GM21528 (cell line): ENCODE results near the gene MCC.

Experiments
- ATAC-seq: cut with Tn5 transposase; IDR thresholded peaks from one replicate; pipeline ENCODE4 v1.9.1; 2021; ENCODE audit warnings: mild to moderate bottlenecking, moderate library complexity; ENCODE audit not compliant: unreplicated experiment, low FRiP score

Gene MCC

DNA sequence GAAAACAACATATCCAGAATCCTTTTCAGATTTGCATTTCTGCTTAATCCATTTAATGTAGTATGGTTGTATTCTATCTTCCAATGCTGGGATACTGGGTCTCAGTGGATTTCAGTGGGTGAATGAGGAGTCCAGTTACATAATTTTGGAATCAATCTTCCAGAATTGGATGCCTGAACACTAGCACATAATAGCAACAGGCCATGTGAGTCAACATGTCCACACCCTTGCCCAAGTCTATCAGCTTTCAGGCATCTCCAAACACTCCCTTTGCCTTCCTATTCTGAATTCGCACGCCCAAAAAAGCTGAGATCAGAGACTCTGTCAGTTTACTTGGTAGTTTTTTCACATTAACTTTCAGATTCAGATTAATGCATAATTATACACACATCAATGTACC, 256.0 kb downstream of the MCC start:
- no peak for ATAC-seq

GRCh38 chr5:113231653-113232000, 256.6 kb downstream of the MCC start:
- no peak for ATAC-seq

DNA sequence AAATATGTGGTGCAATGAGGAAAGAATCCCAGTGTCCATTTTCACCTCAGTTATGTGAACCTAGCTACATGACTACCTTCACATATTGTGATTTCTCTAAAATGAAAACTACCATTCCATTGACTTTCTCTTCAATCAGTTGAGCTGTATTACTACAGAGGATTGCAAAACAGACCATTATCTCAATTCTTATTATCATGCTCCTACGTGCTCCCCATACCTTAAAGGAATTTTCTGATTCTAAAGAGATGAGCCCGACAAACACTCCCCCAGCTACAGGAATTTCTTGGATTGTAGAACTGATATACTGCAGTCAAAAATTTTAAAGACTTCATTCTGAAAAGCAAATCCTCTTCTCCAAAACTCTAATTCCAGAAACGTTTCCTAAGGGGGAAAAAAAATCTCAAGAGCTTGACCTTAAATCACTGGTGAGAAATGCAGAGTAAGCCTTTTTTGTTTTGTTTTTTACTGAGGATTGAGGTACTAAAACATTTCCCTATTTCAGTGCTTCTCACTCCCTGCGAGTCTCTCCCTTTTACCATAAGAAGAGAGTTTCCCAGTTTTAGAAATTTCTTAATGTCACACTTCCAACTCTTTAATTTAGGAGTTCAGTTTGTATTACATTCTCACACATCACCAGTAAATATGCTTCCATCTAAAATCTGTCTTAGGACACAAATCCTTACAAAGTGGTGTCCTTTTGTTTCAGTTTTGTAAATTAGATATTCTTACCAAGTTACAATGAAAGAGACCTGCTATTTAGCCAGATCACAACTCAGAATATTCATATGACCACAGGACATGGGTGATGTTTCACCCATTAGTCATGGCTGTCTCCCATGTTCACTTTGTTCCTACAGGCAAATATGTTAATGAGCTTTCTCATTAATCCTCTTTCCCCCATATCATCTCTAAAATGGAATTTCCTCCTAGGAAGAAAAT, 257.3 kb downstream of the MCC start:
- no peak for ATAC-seq

DNA sequence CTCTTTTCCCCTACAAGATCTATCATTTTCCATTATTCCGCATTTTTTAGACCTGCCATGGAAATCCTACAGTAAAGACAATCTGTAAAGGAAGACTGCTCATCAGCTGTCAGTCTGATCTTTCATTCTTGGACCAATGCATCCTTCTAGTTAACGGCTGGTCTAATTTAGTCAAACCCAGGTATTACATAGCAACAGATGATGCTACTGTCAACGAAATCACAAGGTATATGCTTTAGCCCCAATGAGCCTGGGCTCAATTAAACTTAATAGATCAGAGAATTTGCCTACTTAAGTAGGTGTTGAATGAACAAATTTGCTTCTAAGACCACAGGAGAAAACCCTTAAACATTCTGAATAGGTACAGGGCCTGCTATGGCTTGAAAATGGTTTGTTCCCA, 260.5 kb downstream of the MCC start:
- ATAC-seq = no peak

DNA sequence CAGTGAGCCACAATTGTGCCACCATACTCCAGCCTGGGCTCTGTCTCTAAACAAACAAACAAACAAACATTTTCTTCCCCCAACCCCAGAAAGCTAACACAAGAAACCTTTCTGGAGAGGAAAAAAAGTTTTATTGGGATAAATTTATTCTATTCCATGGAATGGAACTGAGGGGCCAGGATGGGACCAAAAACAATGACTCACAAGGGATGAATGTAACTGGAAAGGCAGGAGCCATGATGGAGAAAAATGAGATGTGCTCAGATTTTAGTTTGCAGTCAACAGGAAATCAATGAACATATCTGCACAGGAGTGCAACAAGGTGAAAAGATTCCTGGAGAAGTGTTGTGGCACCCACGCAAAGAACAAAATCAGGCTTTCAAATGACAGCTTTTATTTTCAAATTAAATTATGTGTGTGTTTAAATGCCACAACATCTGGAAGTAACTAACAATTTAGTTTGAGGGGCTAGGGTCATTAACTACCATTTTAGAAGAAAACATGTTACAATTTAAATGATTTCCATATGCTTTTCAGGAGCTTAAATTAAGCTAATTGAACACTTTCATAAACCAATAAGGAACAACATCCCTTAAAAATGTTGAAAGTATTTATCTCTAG, 262.0 kb downstream of the MCC start:
- ATAC-seq = no peak

- ATAC-seq = no peak
Measured at GRCh38 chr5:113225259-113225658, 263.0 kb downstream of the MCC start.

DNA sequence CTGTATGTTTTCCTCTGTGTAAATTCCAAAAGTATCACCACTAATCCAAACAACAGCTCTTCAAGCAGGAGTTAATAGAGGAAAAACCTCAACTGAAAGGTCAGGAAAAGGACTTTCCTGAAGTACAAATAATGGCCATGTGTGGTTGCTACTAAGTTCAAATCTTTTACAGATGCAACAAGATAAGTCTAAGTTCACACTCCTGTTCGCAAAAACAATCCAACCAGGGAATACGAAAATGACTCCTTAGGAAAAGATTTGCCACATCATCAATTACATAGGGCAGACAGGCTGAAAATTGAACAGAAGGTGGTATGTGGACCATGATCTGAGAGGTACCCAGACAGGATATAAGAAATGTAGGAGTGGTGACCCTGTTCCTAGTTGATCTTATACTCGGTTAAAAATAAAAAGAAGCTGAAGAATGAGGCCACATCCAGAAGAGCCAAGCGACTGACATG, 263.6 kb downstream of the MCC start:
- ATAC-seq = no peak

DNA sequence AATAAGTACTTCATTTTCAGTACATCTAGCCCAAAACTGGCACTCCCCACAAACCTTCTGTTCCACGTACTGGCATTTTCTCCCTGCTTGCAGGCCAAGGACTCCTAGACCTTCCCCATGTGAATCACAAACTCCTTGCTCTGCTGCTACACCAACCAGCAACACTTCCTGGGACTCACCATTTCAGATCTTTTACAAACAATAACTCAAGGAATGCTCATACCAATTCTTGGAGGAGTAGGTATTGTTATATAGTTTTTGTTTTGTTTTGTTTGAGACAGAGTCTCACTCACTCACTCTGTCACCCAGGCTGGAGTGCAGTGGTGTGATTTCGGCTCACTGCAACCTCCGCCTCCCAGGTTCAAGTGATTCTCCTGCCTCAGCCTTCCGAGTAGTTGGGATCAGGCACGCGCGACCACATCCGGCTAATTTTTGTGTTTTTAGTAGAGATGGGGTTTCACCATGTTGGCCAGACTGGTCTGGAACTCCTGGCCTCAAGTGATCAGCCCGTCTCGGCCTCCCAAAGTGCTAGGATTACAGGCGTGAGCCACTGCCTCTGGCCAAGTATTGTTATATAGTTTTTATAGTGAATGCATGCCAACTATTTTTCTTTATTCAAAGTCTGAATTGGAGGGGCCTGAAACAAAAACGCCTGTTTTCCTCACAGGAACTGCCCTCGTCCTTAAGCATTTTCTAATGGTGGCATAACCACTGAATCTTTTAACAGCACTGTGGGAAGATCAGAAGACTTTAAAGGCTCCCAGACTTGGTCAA, 264.2 kb downstream of the MCC start:
- ATAC-seq = no peak

- no peak for ATAC-seq
Measured at GRCh38 chr5:113223315-113223714, 264.9 kb downstream of the MCC start.

GRCh38 chr5:113221294-113222176, 266.7 kb downstream of the MCC start:
- ATAC-seq = no peak

- no peak for ATAC-seq
Measured at GRCh38 chr5:113219695-113220094, 268.6 kb downstream of the MCC start.

- no peak for ATAC-seq
Measured at GRCh38 chr5:113218906-113219517, 269.2 kb downstream of the MCC start.

DNA sequence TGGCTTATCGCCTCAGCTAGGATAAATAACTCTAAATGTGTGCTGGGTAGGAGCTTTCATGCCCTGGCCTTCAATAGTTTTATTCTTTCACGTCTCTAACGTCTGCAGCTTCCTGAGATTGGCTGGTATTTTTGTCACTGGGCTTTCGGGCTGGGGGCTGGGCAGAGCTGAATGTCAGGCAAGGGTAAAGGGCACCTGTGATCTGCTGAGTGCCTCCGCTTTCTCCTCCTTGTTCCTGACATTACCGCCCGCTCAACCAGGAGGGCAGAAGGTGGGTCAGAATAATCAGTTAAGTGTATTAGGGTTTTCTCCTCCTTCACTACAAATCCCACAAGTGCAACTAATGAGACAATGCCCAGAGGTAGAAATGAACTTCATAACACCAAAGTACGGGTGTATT, 270.1 kb downstream of the MCC start:
- ATAC-seq = no peak

DNA sequence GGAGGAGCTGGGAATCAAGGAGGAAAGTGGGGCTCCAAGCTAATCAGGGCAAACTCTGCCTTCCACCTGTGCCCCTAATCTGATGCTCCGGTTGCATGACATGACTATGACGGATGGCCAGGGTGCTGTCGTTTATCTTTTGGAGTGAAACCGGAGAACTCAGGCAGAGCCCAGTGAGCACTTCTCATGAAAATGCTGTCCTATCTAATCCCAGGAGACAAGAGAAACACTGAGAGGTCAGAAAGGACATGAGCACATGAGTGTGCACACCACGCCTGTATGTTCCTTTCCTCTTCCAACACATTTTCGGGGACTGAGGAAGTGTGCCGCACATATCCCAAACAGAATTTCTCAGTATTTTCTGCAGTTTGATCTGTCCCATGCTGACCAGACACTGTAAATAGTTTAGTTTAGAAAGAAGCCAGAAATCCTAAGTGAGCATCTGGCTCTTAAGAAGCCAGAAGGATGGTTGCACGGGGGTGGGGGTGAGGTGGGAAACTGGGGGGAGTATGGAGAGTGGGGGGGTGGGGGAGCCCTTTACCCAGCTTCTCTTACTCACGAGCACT, 270.6 kb downstream of the MCC start:
- ATAC-seq = no peak

DNA sequence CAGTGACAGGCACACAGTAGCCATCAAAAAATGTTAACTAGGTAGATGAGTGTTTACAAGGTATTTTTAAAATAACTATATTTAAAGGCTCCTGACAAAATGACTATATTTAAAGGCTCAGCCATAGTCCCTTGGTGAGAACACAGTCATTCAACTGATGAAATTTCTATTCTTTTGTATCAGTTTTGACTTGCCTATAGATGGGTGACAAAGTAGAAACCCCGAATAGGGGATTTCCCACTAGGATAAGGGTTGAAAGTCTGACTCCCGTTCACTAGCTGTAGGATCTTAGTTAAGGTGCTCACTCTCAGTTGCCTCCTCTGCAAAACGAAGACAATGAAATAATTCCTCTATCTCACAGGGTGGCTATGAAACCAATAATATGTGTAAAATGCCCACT, 271.7 kb downstream of the MCC start:
- no peak for ATAC-seq

DNA sequence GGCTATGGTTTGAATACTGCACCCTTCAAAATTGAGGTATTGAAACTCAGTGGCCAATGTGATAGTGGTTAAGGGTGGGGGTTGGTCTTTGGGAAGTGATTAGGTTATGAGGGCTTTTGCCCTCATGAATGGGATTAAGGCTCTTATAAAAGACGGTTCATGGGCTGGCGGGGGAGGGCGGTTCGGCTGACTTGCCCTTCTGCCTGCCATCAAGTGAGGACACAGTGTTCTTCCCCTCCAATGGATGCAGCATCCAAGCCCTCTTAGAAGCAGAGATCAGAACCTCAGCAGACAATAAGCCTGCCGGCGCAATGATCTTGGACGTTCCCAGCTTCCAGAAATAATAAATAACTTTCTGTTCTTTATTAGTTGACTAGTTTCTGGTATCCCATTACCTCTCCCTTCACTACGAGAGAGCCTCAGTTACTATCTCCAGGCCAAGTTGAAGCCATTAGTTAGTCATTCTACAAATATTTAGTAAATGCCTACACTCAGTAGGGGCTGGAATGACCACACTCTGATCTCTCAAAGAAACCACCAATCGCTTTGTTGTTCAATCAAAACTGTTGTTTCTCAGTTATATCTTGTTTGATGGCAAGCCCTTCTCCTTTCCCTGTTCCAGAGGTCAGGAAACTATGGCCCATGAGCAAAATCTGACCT, 272.7 kb downstream of the MCC start:
- no peak for ATAC-seq

GRCh38 chr5:113214606-113215323, 273.5 kb downstream of the MCC start:
- ATAC-seq = no peak
